Lower lobe of right lung (tissue), 2 donors: ENCODE measurements around the gene ZNF184. TPM values are rescaled to one million over a fixed set of nuclear protein-coding genes. Genes with fewer than 3 reads are reported as not detected.

Source experiments
- ATAC-seq, 2 donors: fragments of 200-7000 bp; cut with Tn5 transposase; one replicate each; pipeline ENCODE4 v1.9.1; 2020 to 2022; ENCODE audit warnings: mild to moderate bottlenecking in 2 of 2, moderate library complexity in 2 of 2
- DNase-seq: peaks from one replicate; pipeline ENCODE4 v3.0.0-alpha.2; 2020
- H3K27ac ChIP-seq: fragments of 200-600 bp; one replicate; pipeline ENCODE4 v1.8.0; 2022
- H3K27me3 ChIP-seq: fragments of 200-600 bp; one replicate; pipeline ENCODE4 v1.8.0; 2022; ENCODE audit warnings: low read depth
- H3K36me3 ChIP-seq: fragments of 200-600 bp; one replicate; pipeline ENCODE4 v1.8.0; 2022; ENCODE audit warnings: mild to moderate bottlenecking
- H3K4me1 ChIP-seq: fragments of 200-600 bp; one replicate; pipeline ENCODE4 v1.8.0; 2022
- H3K4me3 ChIP-seq: fragments of 200-600 bp; one replicate; pipeline ENCODE4 v1.8.0; 2022; ENCODE audit warnings: mild to moderate bottlenecking
- H3K9me3 ChIP-seq: fragments of 200-600 bp; one replicate; pipeline ENCODE4 v1.8.0; 2022
- CTCF ChIP-seq: fragments of 200-600 bp; IDR thresholded peaks from one replicate; pipeline ENCODE4 v1.8.0; 2022; ENCODE audit warnings: antibody characterized with exemption, mild to moderate bottlenecking
- intact Hi-C: fragments of 100-400 bp; cut with DNase I; formaldehyde crosslinking; loops from one replicate; pipeline ENCODE4 v1.11.0; 2022
- total RNA-seq: library from RNA; stranded (reverse); fragmentation: NEBNext Ultra II Directional; extraction: Animal tissue kit (Norgen Biotek cat#: 25700); gene quantifications from one replicate; pipeline ENCODE4 v1.2.1, GENCODE V29; 2021
- donor health status: DM: no; HTN: yes; CAD: no; lungs with severe emphysema.

ZNF184 gene
- total RNA-seq, 1 donor from 2014 or later, result 6.6 TPM

GRCh38 chr6:27494103-27494502 is 21.2 kb upstream of the ZNF184 start:
- TF ChIP-seq CTCF, result no peak
- H3K4me1 ChIP-seq, result no peaks in the 10 kb centered on the region
- intact Hi-C loops, result no loop called here
- no peak overlapping the region for H3K27ac ChIP-seq
- no peak overlapping the region for H3K4me3 ChIP-seq
- DNase-seq (no peak), ATAC-seq (no peak)
- no peaks in the 10 kb centered on the region for H3K36me3 ChIP-seq
- H3K27me3 ChIP-seq, result peaks cover 42% of the 10 kb centered on the region
- no peaks in the 10 kb centered on the region for H3K9me3 ChIP-seq

- no peaks in the 10 kb centered on the region for H3K36me3 ChIP-seq
- ATAC-seq (no peak), DNase-seq (no peak)
- no peak overlapping the region for H3K4me3 ChIP-seq
- no peak overlapping the region for H3K27ac ChIP-seq
- H3K4me1 ChIP-seq, result no peaks in the 10 kb centered on the region
- no peaks in the 10 kb centered on the region for H3K9me3 ChIP-seq
- TF ChIP-seq CTCF, result no peak
- H3K27me3 ChIP-seq, result peaks cover 28% of the 10 kb centered on the region
- intact Hi-C loops, result no loop called here
Observed at GRCh38 chr6:27492631-27493190, 19.8 kb upstream of the ZNF184 start.

GRCh38 chr6:27479319-27480182 is 6.6 kb upstream of the ZNF184 start:
- peak overlapping the region; percentile 99 for H3K27ac ChIP-seq
- peaks cover 14% of the 10 kb centered on the region for H3K4me1 ChIP-seq
- TF ChIP-seq CTCF, result no peak
- ATAC-seq, result peak; percentile 93
- H3K36me3 ChIP-seq, result no peaks in the 10 kb centered on the region
- DNase-seq, result peak; percentile 67
- intact Hi-C loops, result no loop called here
- no peaks in the 10 kb centered on the region for H3K27me3 ChIP-seq
- H3K9me3 ChIP-seq, result no peaks in the 10 kb centered on the region
- H3K4me3 ChIP-seq, result peak overlapping the region; percentile 74

- Histone ChIP-seq H3K4me3 (peak overlapping the region; percentile 74), H3K27me3 (no peaks in the 10 kb centered on the region), H3K36me3 (no peaks in the 10 kb centered on the region), H3K4me1 (peaks cover 14% of the 10 kb centered on the region), H3K9me3 (no peaks in the 10 kb centered on the region), H3K27ac (peak overlapping the region; percentile 99)
- ATAC-seq, result peak; percentile 93 to 96
- peak; percentile 89 for DNase-seq
- intact Hi-C loops, result no loop called here
- TF ChIP-seq CTCF, result no peak
Observed at GRCh38 chr6:27478706-27479318, 5.9 kb upstream of the ZNF184 start.

- intact Hi-C loops, result no loop called here
- peak; percentile 30 to 40 for ATAC-seq
- DNase-seq, result no peak
- H3K4me1 ChIP-seq, result peaks cover 14% of the 10 kb centered on the region
- peak overlapping the region; percentile 74 for H3K4me3 ChIP-seq
- H3K36me3 ChIP-seq, result no peaks in the 10 kb centered on the region
- no peaks in the 10 kb centered on the region for H3K27me3 ChIP-seq
- H3K27ac ChIP-seq, result peak overlapping the region; percentile 99
- H3K9me3 ChIP-seq, result no peaks in the 10 kb centered on the region
- TF ChIP-seq CTCF, result no peak
Observed at GRCh38 chr6:27478141-27478705, 5.3 kb upstream of the ZNF184 start.
